ENCODE data around the gene G6PC1.
"Not testable (repeated sequence)": the region's sequence is repeated elsewhere in the genome, so short reads cannot be mapped to it uniquely, and the experiment has no call there.

The G6PC1 gene

GRCh38 chr17:42900460-42901331 lies at the start of gene G6PC1:
Gene G6PC1, plus strand, starts transcription at chr17:42900799. Its CDS starts 78 bp downstream, at chr17:42900877.
- DNase-seq (ENCODE audit: low read depth): no peak

- DNase-seq (ENCODE audit: low read depth): no peak
Measured at GRCh38 chr17:42850954-42851353, 49.6 kb upstream of the G6PC1 start, which contains the start of gene AOC3. Gene AOC3, plus strand, starts transcription at chr17:42851199. Its CDS starts 145 bp downstream, at chr17:42851344.

- DNase-seq (ENCODE audit: low read depth): not testable (repeated sequence)
Measured at GRCh38 chr17:42851371-42852240, 49.0 kb upstream of the G6PC1 start.

GRCh38 chr17:42852351-42852750 lies 48.2 kb upstream of the G6PC1 start:
- no peak for DNase-seq (ENCODE audit: low read depth)

- DNase-seq (ENCODE audit: low read depth): no peak
Measured at GRCh38 chr17:42853004-42853403, 47.6 kb upstream of the G6PC1 start.

- DNase-seq (ENCODE audit: low read depth): no peak
Measured at GRCh38 chr17:42853597-42853967, 47.0 kb upstream of the G6PC1 start.

GRCh38 chr17:42853968-42854790 lies 46.4 kb upstream of the G6PC1 start:
- DNase-seq (ENCODE audit: low read depth): no peak

GRCh38 chr17:42855048-42855596 lies 45.5 kb upstream of the G6PC1 start:
- DNase-seq (ENCODE audit: low read depth): no peak

- not testable (repeated sequence) for DNase-seq (ENCODE audit: low read depth)
Measured at GRCh38 chr17:42856093-42856492, 44.5 kb upstream of the G6PC1 start.

GRCh38 chr17:42856516-42856915 lies 44.1 kb upstream of the G6PC1 start:
- DNase-seq (ENCODE audit: low read depth): not testable (repeated sequence)

- DNase-seq (ENCODE audit: low read depth): no peak
Measured at GRCh38 chr17:42857389-42857788, 43.2 kb upstream of the G6PC1 start.

GRCh38 chr17:42865638-42866094 lies 34.9 kb upstream of the G6PC1 start:
- DNase-seq (ENCODE audit: low read depth): no peak

GRCh38 chr17:42866216-42866615 lies 34.4 kb upstream of the G6PC1 start:
- DNase-seq (ENCODE audit: low read depth): no peak

- DNase-seq (ENCODE audit: low read depth): no peak
Measured at GRCh38 chr17:42866631-42867575, 33.7 kb upstream of the G6PC1 start.

- not testable (repeated sequence) for DNase-seq (ENCODE audit: low read depth)
Measured at GRCh38 chr17:42867694-42868261, 32.8 kb upstream of the G6PC1 start.

- no peak for DNase-seq (ENCODE audit: low read depth)
Measured at GRCh38 chr17:42868338-42868737, 32.3 kb upstream of the G6PC1 start.

GRCh38 chr17:42871647-42872046 lies 29.0 kb upstream of the G6PC1 start:
- no peak for DNase-seq (ENCODE audit: low read depth)

- no peak for DNase-seq (ENCODE audit: low read depth)
Measured at GRCh38 chr17:42872251-42872965, 28.2 kb upstream of the G6PC1 start.

GRCh38 chr17:42873315-42873714 lies 27.3 kb upstream of the G6PC1 start:
- no peak for DNase-seq (ENCODE audit: low read depth)
